ENCODE measurements around the gene SMPX.

GRCh38 chrX:21725916-21726315, 32.0 kb downstream of the SMPX start:
- no peak for TF ChIP-seq CTCF (IDR thresholded peaks at IDR 0.05 in 4 of 5, conservative IDR thresholded peaks at IDR 0.05 in 1 of 5)
- peak in 1 of 2 donors; percentile 15 for TF ChIP-seq POLR2A (IDR thresholded peaks at IDR 0.05)
